ENCODE data around the gene GGT5. TPM values are rescaled to one million over a fixed set of nuclear protein-coding genes. Genes with fewer than 3 reads are reported as not detected.

The GGT5 gene
- total RNA-seq, 1 experiment from 2014 or later, result not detected

Other genes starting within 250 kb of the GGT5 start
- gene GSTT4, start 239.6 kb downstream of the GGT5 start, total RNA-seq (2014; rRNA removed; shearing (Covaris generic)), result not detected in 2 replicates
- gene CABIN1, start 233.8 kb downstream of the GGT5 start, total RNA-seq (2014; rRNA removed; shearing (Covaris generic)), result 11.3 and 11.5 TPM in 2 replicates
- 1.1 and 2.6 TPM in 2 replicates for gene SUSD2, start 63.6 kb downstream of the GGT5 start, total RNA-seq (2014; rRNA removed; shearing (Covaris generic))
- 14.0 and 19.3 TPM in 2 replicates for gene SPECC1L, start 25.7 kb upstream of the GGT5 start, total RNA-seq (2014; rRNA removed; shearing (Covaris generic))
- 0.52 and 5.1 TPM in 2 replicates for gene ADORA2A, start 182.5 kb upstream of the GGT5 start, total RNA-seq (2014; rRNA removed; shearing (Covaris generic))